Ishikawa (cell line): ENCODE measurements around the gene GABPB2.

Source experiments
- CEBPB ChIP-seq: IDR thresholded peaks from 2 replicates; pipeline ENCODE4 v1.6.1; 2012
- CREB1 ChIP-seq: IDR thresholded peaks from 2 replicates; pipeline ENCODE4 v1.6.1; 2012; ENCODE audit warnings: low read depth
- EGR1 ChIP-seq: IDR thresholded peaks from 2 replicates; pipeline ENCODE4 v1.6.1; 2012
- EP300 ChIP-seq: IDR thresholded peaks from 2 replicates; pipeline ENCODE4 v1.6.1; 2012; ENCODE audit warnings: borderline replicate concordance
- FOXM1 ChIP-seq: IDR thresholded peaks from 2 replicates; pipeline ENCODE4 v1.6.1; 2012; ENCODE audit warnings: low read depth, borderline replicate concordance
- NFIC ChIP-seq: IDR thresholded peaks from 2 replicates; pipeline ENCODE4 v1.6.1; 2012
- RAD21 ChIP-seq: IDR thresholded peaks from 2 replicates; pipeline ENCODE4 v1.6.1; 2012; ENCODE audit warnings: low read depth
- TAF1 ChIP-seq: IDR thresholded peaks from 2 replicates; pipeline ENCODE4 v1.6.1; 2012; ENCODE audit warnings: low read depth, mild to moderate bottlenecking
- TCF12 ChIP-seq: IDR thresholded peaks from 2 replicates; pipeline ENCODE4 v1.6.1; 2012; ENCODE audit warnings: low read depth
- TEAD4 ChIP-seq: IDR thresholded peaks from 2 replicates; pipeline ENCODE4 v1.6.1; 2012
- YY1 ChIP-seq: IDR thresholded peaks from 2 replicates; pipeline ENCODE4 v1.6.1; 2012; ENCODE audit warnings: low read depth
- ZBTB7A ChIP-seq: IDR thresholded peaks from 2 replicates; pipeline ENCODE4 v1.6.1; 2012; ENCODE audit warnings: low read depth
- TF ChIP-seq, protein P1 (sequence below): IDR thresholded peaks from 2 replicates; pipeline ENCODE4 v1.6.1; 2012; ENCODE audit warnings: low read depth, mild to moderate bottlenecking
- TF ChIP-seq, protein P2 (sequence below): IDR thresholded peaks from 2 replicates; pipeline ENCODE4 v1.6.1; 2012
- TF ChIP-seq, protein P3 (sequence below): IDR thresholded peaks from 2 replicates; pipeline ENCODE4 v1.6.1; 2012

The GABPB2 gene

DNA sequence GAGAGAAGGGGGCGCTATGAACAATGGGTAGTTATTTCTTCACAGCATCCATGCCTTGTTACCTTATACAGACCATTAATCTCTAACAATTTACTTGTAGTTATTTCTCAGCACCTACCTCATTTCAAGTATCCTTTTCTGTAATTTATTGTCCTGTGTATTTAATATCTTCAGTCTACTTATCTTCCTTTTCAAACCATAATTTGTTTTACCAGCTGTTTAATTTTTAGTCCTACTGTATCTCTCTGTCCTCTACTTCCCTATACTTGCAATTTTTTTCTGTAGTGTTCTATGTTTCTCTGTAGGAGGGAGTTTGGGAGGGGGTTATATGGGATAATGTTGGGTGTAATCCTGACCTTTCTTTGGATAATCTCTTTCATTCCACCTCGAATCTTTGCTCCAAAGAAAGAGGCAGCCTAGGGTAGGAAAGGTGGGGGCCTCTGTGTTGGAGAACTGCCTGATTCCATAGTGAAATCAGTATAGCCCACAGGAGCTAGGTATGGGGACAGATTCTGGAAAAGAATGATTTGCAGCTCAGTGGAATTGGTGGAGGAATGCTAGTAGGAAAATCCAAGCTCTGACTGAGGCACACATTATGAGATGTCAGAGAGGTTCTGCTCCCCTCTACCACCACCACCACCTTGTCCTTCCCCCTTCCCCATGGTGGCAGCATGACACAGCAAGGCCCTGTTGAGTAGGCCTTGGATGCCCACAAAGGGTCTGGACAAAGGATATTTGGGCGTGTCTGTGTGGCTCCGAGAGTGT is 9.7 kb upstream of the GABPB2 start:
- TF ChIP-seq ZBTB7A (no peak), CREB1 (no peak), YY1 (no peak), NFIC (no peak), RAD21 (no peak), EP300 (no peak)
- TF ChIP-seq, protein P1, sequence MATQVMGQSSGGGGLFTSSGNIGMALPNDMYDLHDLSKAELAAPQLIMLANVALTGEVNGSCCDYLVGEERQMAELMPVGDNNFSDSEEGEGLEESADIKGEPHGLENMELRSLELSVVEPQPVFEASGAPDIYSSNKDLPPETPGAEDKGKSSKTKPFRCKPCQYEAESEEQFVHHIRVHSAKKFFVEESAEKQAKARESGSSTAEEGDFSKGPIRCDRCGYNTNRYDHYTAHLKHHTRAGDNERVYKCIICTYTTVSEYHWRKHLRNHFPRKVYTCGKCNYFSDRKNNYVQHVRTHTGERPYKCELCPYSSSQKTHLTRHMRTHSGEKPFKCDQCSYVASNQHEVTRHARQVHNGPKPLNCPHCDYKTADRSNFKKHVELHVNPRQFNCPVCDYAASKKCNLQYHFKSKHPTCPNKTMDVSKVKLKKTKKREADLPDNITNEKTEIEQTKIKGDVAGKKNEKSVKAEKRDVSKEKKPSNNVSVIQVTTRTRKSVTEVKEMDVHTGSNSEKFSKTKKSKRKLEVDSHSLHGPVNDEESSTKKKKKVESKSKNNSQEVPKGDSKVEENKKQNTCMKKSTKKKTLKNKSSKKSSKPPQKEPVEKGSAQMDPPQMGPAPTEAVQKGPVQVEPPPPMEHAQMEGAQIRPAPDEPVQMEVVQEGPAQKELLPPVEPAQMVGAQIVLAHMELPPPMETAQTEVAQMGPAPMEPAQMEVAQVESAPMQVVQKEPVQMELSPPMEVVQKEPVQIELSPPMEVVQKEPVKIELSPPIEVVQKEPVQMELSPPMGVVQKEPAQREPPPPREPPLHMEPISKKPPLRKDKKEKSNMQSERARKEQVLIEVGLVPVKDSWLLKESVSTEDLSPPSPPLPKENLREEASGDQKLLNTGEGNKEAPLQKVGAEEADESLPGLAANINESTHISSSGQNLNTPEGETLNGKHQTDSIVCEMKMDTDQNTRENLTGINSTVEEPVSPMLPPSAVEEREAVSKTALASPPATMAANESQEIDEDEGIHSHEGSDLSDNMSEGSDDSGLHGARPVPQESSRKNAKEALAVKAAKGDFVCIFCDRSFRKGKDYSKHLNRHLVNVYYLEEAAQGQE = no peak
- TF ChIP-seq, protein P2, sequence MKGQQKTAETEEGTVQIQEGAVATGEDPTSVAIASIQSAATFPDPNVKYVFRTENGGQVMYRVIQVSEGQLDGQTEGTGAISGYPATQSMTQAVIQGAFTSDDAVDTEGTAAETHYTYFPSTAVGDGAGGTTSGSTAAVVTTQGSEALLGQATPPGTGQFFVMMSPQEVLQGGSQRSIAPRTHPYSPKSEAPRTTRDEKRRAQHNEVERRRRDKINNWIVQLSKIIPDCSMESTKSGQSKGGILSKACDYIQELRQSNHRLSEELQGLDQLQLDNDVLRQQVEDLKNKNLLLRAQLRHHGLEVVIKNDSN = no peak

DNA sequence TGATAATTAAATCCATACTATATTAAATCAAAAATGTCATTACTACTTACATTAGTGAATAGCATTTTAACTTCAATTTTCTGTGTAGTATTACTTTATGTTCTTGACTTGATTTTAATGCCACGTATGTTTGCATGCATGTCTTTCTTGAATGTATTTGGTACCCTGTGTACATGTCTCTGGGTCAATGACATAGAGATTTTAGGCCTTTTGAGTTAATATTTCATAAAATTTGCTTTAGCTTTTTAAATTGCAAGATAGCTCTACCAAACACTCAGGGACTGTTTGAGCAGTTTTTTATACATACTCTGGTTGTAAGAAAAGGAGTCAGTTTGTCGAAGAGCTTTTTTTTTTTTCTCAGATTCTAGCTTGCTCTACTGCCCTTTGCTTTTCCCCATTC is 8.9 kb upstream of the GABPB2 start:
- TF ChIP-seq RAD21 (no peak), CEBPB (no peak), FOXM1 (no peak), ZBTB7A (no peak), TEAD4 (no peak), NFIC (no peak), YY1 (no peak), EP300 (no peak), CREB1 (no peak), EGR1 (no peak), TAF1 (no peak), TCF12 (no peak)
- TF ChIP-seq, protein P2 = no peak
- TF ChIP-seq, protein P3, sequence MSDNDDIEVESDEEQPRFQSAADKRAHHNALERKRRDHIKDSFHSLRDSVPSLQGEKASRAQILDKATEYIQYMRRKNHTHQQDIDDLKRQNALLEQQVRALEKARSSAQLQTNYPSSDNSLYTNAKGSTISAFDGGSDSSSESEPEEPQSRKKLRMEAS = no peak
- TF ChIP-seq, protein P1 = no peak

DNA sequence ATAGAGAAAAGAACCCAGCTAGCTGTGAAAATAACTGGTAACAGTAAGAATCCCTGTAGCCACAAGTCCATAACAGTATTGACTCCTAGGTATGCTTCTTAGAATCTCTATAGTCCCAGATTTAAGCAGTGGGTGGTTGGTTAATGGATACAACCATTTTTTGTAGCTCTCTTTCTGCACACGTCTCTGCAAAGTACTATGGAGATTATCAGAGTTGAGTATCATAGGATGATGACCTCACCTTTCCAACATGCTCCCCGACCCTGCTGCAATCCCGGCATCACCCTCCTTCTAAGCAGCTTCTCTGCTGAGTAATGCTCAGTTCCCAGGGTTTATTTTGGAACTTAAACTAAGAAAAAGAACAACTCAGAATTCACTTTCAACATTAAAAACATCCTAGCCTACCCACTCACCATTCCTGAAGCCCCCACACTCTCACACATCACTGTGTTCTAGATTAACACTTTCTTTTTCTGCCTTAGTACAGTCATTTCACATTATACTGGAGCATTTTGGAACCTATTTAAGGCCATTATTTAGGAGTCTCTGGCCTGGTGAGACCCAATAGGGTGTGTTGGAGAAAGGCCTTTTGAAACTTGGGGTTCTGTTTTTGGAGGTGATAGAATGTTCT is 7.7 kb upstream of the GABPB2 start:
- TF ChIP-seq ZBTB7A = no peak
- TF ChIP-seq YY1 = no peak
- TF ChIP-seq, protein P1 = no peak
- TF ChIP-seq EGR1 = no peak
- TF ChIP-seq TAF1 = no peak
- no peak for TF ChIP-seq CREB1
- no peak for TF ChIP-seq NFIC
- TF ChIP-seq TEAD4 = no peak
- no peak for TF ChIP-seq TCF12
- no peak for TF ChIP-seq FOXM1
- TF ChIP-seq, protein P3 = no peak

DNA sequence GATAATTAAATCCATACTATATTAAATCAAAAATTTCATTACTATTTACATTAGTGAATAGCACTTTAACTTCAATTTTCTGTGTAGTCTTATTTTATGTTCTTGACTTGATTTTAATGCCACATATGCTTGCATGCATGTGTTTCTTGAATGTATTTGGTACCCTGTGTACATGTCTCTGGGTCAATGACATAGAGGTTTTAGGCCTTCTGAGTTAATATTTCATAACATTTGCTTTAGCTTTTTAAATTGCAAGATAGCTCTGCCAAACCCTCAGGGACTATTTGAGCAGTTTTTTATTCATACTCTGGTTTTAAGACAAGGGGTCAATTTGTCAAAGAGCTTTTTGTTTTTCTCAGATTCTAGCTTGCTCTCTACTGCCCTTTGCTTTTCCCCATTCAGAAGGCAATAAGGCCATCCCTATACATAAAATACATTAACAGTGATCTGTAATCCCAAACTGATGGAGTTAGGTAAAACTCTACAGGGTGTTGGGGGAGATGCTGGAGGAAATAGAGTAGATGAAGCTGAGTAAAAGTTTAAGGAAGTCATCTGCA is 5.4 kb upstream of the GABPB2 start:
- TF ChIP-seq ZBTB7A (no peak), CREB1 (no peak), EP300 (no peak), CEBPB (no peak), TEAD4 (no peak), TCF12 (no peak), RAD21 (no peak), FOXM1 (no peak), YY1 (no peak), NFIC (no peak), EGR1 (no peak), TAF1 (no peak)
- TF ChIP-seq, protein P1 = no peak
- TF ChIP-seq, protein P3 = no peak
- TF ChIP-seq, protein P2 = no peak
